ENCODE data around the gene ADSS1.
A peak's percentile ranks its signal among the peaks of the same experiment; 100 is the strongest.

The ADSS1 gene

DNA sequence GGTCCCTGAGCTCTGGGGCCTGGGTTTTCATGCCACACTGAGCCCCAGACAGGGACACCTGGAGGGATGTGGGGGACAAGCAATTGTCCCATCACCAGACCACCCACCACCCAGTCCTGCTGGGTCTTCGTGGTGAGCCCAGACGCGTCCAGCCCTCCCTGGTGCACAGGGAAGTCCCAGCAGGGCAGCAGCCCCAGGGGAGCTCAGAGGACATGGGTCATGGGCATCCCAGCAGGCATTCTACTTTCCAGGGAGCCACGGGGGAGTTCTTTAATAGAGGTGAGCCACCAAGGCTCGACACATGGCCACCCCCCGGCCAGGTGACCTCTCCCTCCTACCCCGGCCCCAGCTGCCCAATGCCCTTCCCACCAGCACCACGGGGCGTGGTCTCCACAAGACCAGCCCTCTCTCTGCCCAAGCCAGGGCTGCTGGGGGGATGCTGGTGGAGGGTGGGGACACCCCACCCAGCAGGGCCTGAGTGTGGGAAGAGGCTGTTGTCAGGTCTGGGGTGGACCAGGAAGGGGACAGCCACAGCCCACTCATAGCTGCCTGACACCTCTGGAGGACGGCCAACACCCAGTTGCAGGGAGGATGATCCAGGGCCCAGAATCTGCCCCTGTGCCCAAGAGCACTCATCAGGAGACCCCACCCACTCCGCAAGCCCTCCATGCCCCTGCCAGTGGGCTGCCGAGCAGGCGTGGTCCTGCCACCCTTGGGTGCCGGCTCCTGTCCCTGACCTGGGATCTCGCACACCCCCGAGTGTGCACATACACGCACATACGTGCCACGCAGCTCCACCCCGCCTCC, 57.4 kb downstream of the ADSS1 start:
- Mint-ChIP-seq H3K27ac (peak overlapping the region; percentile 68), H3K4me3 (no peak overlapping the region), H3K9me3 (no peaks in the 10 kb centered on the region), H3K36me3 (ENCODE audit: low read depth) (no peaks in the 10 kb centered on the region), H3K27me3 (ENCODE audit: low read depth, poor library complexity) (no peaks in the 10 kb centered on the region), H3K4me1 (no peaks in the 10 kb centered on the region)
- TF ChIP-seq CTCF (IDR thresholded peaks at IDR 0.05), result no peak
- no peak for DNase-seq

- Mint-ChIP-seq H3K27ac (no peak overlapping the region), H3K4me3 (no peak overlapping the region), H3K9me3 (no peaks in the 10 kb centered on the region), H3K27me3 (ENCODE audit: low read depth, poor library complexity) (no peaks in the 10 kb centered on the region), H3K4me1 (no peaks in the 10 kb centered on the region), H3K36me3 (ENCODE audit: low read depth) (no peaks in the 10 kb centered on the region)
- no peak for TF ChIP-seq CTCF (IDR thresholded peaks at IDR 0.05)
- no peak for DNase-seq
Observed at GRCh38 chr14:104782086-104782807, 58.2 kb downstream of the ADSS1 start.

- Mint-ChIP-seq H3K36me3 (ENCODE audit: low read depth) (no peaks in the 10 kb centered on the region), H3K27ac (no peak overlapping the region), H3K27me3 (ENCODE audit: low read depth, poor library complexity) (no peaks in the 10 kb centered on the region), H3K4me3 (no peak overlapping the region), H3K9me3 (no peaks in the 10 kb centered on the region), H3K4me1 (no peaks in the 10 kb centered on the region)
- no peak for DNase-seq
- TF ChIP-seq CTCF (IDR thresholded peaks at IDR 0.05), result no peak
Observed at GRCh38 chr14:104782808-104783139, 58.7 kb downstream of the ADSS1 start.

- H3K4me3 Mint-ChIP-seq, result no peak overlapping the region
- H3K9me3 Mint-ChIP-seq, result no peaks in the 10 kb centered on the region
- TF ChIP-seq CTCF (IDR thresholded peaks at IDR 0.05), result no peak
- no peaks in the 10 kb centered on the region for H3K27me3 Mint-ChIP-seq (ENCODE audit: low read depth, poor library complexity)
- H3K36me3 Mint-ChIP-seq (ENCODE audit: low read depth), result no peaks in the 10 kb centered on the region
- H3K27ac Mint-ChIP-seq, result no peak overlapping the region
- no peaks in the 10 kb centered on the region for H3K4me1 Mint-ChIP-seq
- DNase-seq, result no peak
Observed at GRCh38 chr14:104783484-104784217, 59.6 kb downstream of the ADSS1 start.

- no peak for DNase-seq
- H3K27me3 Mint-ChIP-seq (ENCODE audit: low read depth, poor library complexity), result no peaks in the 10 kb centered on the region
- H3K4me3 Mint-ChIP-seq, result no peak overlapping the region
- H3K36me3 Mint-ChIP-seq (ENCODE audit: low read depth), result no peaks in the 10 kb centered on the region
- no peak overlapping the region for H3K27ac Mint-ChIP-seq
- TF ChIP-seq CTCF (IDR thresholded peaks at IDR 0.05), result no peak
- H3K4me1 Mint-ChIP-seq, result no peaks in the 10 kb centered on the region
- H3K9me3 Mint-ChIP-seq, result no peaks in the 10 kb centered on the region
Observed at GRCh38 chr14:104784218-104784568, 60.2 kb downstream of the ADSS1 start.

Measured in nephron progenitor cell (in vitro differentiated cells).